ENCODE measurements around the gene TIMD4.
"Not testable (repeated sequence)": the region's sequence is repeated elsewhere in the genome, so short reads cannot be mapped to it uniquely, and the experiment has no call there.

Gene TIMD4

DNA sequence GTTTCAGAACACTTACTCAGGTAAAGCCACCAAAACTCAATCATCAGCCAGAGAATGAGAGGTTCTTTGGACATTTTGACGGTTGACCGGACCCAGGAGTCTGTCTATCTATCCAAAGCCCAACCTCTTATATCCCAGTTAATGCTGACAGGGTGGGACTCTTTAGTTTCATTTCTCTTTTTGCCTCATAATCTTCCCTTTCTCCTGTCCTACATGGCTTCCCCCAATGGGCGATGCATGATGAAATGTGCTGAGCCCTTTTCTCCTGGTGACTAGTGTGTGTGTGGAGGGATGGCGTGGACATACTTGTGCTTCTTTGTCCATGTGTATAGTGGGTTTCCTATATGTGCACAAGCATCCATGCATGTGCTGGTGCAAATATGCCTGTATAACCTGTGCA, at the start of gene TIMD4:
TIMD4 (minus strand) TSS at position 102 of the 400 bp plus-strand sequence; CDS start at position 74, 28 bp downstream.
- DNase-seq, result no peak

- no peak for DNase-seq
Measured at GRCh38 chr5:157006262-157006661, 43.2 kb upstream of the TIMD4 start.

GRCh38 chr5:157004893-157005551, 42.0 kb upstream of the TIMD4 start:
- DNase-seq, result no peak

- DNase-seq, result no peak
Measured at GRCh38 chr5:156991714-156992113, 28.7 kb upstream of the TIMD4 start.

DNA sequence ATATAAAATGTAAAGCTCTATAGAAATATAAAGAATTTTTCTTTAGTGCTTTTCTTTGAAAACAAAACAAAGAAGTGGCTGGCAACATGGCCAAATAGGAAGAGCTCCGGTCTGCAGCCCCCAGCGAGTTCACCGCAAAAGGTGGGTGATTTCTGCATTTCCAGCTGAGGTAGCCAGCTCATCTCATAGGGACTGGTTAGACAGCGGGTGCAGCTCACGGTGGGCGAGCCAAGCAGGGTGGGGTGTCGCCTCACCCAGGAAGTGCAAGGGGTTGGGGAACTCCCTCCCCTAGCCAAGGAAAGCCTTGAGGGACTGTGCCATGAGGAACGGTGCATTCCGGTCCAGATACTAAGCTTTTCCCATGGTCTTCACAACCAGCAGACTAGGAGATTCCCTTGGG, 21.0 kb upstream of the TIMD4 start:
- no peak for DNase-seq

DNA sequence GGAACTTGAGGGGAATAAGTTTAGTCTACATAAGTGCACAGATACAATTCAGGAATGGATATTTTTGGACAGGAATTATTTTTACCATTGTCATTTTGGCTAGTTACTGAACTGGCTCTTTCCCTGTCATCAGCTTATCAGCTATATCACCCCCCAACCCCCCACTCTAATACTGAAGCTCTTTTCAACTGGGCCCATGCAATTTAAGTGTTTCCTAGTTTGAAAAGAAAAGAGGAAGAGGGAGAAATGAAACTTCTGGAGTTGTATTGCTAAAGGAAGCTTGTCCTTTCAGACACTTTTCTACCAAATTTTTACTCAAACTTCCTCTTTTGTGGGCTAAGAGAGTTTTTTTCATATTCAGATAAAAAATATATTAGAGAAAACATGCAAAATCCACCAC, 18.5 kb upstream of the TIMD4 start:
- DNase-seq, result no peak

GRCh38 chr5:156974328-156974727, 11.3 kb upstream of the TIMD4 start:
- no peak for DNase-seq

- no peak for DNase-seq
Measured at GRCh38 chr5:156971848-156972525, 9.0 kb upstream of the TIMD4 start.

DNA sequence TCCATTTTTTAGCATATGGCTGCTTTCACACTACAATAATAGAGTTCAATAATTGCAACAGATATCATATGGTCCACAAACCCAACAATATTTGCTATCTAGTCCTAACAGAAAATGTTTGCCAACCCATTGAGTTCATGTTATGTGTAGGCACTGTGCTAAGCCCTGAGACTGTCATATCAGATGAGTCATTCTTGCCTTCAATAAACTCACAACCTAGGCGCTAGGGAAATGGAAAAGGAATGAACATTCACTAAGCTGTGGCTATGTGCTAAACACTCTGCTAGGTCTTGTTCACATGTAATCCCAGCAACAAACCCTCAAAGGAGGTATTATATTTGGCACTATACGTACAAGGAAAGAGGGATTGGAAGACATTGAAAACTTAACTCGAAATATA, 8.4 kb upstream of the TIMD4 start:
- DNase-seq, result no peak

DNA sequence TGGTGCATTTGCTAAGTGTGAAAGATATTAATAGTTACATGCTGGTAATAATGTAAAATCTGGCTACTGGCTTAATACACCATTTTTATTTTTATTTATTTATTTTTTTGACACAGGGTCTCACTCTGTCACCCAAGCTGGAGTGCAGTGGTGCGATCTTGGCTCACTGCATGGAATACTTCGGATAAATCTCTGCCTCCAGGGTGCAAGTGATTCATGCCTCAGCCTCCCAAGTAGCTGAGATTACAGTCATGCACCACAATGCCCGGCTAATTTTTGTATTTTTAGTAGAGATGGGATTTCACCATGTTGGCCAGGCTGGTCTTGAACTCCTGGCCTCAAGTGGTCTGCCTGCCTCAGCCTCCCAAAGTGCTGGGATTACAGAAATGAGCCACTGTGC, 4.4 kb upstream of the TIMD4 start:
- DNase-seq, result not testable (repeated sequence)

GRCh38 chr5:156956321-156956720, 6.7 kb downstream of the TIMD4 start:
- DNase-seq, result no peak

GRCh38 chr5:156951359-156951758, 11.7 kb downstream of the TIMD4 start:
- DNase-seq, result no peak

DNA sequence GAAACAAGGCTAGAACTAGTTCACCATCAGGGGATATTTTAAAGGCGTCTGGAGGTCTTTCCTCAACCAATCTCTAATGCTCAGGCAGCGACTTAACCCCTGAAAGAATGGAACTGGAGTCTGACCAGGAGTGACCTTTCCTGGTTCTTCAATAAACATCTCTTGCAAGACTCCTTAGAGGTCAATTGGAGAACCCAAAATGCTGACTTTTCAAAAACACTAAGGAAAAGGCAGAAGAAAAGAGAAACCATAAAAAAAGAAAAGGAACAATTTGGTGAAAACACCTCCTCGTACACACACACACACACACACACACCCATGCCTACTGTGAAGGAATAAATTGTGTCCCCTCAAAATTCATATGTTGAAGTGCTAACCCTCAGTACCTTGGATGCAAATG, 12.3 kb downstream of the TIMD4 start:
- DNase-seq, result no peak

- DNase-seq, result no peak
Measured at GRCh38 chr5:156949424-156949823, 13.6 kb downstream of the TIMD4 start.

DNA sequence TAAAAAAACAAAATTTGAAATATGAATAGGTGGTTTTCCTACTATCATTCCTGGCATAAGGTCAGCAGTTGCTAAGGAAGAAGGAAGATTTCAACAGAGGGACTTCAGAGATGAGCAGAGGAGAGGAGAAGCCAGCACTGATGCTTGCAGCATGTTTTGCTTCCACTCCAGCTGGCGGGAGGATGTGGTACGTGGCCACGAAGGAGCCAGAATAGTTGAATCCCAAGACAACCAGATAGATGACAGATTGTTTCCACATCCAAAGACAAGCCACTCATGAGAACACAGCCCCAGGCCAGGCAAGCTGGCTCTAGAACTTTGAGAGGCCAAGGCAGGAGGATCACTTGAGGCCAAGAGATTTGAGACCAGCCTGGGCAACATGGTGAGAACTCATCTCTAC, 15.1 kb downstream of the TIMD4 start:
- DNase-seq, result no peak

GRCh38 chr5:156942064-156942463, 21.0 kb downstream of the TIMD4 start:
- no peak for DNase-seq

- not testable (repeated sequence) for DNase-seq
Measured at GRCh38 chr5:156940462-156940861, 22.6 kb downstream of the TIMD4 start.

- DNase-seq, result no peak
Measured at GRCh38 chr5:156936972-156937371, 26.1 kb downstream of the TIMD4 start.

DNA sequence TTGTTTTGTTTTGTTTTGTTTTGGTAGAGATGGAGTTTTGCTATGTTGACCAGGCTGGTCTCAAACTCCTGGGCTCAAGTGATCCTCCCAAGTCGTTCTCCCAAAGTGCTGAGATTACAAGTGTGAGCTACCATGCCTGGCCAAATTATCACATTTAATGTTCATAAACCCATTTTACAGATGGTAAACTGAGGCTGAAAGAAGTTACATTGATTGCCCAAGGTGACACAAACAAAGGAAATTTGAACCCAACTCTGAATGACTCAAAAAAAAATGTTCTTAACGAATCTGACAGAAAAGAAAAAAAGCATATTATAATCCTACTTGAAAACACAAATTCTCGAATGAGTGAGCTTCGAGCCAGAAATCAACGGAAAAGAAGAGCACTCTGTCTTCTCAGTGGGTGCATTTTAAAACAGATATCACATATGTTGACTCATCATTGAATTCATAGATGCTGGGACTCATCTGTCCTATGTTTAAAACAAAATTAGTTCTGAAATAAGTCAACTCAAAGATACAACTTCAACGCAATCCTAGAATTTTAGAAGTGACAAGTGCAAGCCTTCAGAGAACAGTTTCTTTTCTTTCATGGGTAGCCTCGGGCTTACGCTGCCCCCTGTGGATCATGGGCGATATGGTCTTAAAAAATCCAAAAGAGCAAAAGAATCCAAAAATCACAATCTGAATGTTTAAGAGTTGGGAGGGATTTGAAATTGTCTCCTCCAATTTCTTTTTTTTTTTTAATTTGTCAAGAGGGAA, 28.4 kb downstream of the TIMD4 start:
- no peak for DNase-seq

GRCh38 chr5:156929366-156929948, 33.6 kb downstream of the TIMD4 start:
- no peak for DNase-seq

GRCh38 chr5:156927545-156927944, 35.5 kb downstream of the TIMD4 start:
- DNase-seq, result no peak

GRCh38 chr5:156925767-156926166, 37.3 kb downstream of the TIMD4 start:
- not testable (repeated sequence) for DNase-seq

DNA sequence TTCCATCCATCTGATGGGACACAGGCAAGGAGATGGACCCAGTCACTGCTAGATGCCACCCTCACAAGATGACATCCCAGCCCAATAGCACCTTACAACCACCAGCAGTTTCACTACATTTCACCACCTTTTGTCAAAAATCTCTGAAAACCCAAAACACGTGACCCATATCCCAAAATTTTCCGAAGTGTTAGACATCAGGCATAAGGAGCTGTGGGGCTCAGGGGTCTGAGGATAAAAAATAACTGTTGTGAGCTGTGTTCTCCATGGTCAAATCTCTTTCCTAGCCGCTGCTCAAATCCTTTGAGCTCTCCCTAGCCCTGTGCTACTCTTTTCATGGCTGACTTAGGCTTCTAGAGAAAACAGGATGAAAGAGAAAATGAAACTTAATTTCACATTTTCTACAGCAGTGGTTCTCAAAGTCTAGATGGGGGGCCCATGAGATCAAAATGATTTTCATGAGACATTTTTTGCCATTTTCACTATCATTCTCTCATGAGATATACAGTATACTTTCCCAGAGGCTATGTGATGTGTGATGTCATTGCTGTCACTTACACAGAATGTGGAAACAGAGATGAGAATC, 40.7 kb downstream of the TIMD4 start:
- no peak for DNase-seq

Data from NCI-H187 treated with DMSO at 0.1 percent for 48 hours (cell line).